COLO668 (cell line): ENCODE data around the gene CCPG1.
"Not testable (repeated sequence)": the region's sequence is repeated elsewhere in the genome, so short reads cannot be mapped to it uniquely, and the experiment has no call there.

ENCODE experiments used
- DNase-seq: peaks from one replicate; lab custom pipeline; 2025; ENCODE audit not compliant: unreplicated experiment; lab: John Stamatoyannopoulos, UW

The CCPG1 gene, protein sequence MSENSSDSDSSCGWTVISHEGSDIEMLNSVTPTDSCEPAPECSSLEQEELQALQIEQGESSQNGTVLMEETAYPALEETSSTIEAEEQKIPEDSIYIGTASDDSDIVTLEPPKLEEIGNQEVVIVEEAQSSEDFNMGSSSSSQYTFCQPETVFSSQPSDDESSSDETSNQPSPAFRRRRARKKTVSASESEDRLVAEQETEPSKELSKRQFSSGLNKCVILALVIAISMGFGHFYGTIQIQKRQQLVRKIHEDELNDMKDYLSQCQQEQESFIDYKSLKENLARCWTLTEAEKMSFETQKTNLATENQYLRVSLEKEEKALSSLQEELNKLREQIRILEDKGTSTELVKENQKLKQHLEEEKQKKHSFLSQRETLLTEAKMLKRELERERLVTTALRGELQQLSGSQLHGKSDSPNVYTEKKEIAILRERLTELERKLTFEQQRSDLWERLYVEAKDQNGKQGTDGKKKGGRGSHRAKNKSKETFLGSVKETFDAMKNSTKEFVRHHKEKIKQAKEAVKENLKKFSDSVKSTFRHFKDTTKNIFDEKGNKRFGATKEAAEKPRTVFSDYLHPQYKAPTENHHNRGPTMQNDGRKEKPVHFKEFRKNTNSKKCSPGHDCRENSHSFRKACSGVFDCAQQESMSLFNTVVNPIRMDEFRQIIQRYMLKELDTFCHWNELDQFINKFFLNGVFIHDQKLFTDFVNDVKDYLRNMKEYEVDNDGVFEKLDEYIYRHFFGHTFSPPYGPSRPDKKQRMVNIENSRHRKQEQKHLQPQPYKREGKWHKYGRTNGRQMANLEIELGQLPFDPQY

GRCh38 chr15:55408012-55408928, at the start of gene CCPG1, which contains the start of gene PIERCE2:
Gene CCPG1 (minus strand): TSS chr15:55408359. CDS start chr15:55389424, 18,935 bp downstream.
Gene PIERCE2 (plus strand): TSS chr15:55408495. CDS start chr15:55408769, 274 bp downstream.
- DNase-seq: peak; percentile 95

GRCh38 chr15:55457401-55458022, 49.4 kb upstream of the CCPG1 start:
- peak; percentile 76 for DNase-seq

DNA sequence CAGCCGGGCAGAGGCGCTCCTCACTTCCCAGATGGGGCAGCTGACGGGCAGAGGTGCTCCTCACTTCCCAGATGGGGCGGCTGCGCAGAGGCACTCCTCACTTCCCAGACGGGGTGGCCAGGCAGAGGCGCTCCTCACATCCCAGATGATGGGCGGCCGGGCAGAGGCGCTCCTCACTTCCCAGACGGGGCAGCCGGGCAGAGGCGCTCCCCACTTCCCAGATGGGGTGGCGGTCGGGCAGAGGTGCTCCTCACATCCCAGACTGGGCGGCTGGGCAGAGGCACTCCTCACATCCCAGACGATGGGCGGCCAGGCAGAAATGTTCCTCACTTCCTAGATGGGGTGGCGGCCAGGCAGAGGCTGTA, 38.9 kb upstream of the CCPG1 start:
- not testable (repeated sequence) for DNase-seq

DNA sequence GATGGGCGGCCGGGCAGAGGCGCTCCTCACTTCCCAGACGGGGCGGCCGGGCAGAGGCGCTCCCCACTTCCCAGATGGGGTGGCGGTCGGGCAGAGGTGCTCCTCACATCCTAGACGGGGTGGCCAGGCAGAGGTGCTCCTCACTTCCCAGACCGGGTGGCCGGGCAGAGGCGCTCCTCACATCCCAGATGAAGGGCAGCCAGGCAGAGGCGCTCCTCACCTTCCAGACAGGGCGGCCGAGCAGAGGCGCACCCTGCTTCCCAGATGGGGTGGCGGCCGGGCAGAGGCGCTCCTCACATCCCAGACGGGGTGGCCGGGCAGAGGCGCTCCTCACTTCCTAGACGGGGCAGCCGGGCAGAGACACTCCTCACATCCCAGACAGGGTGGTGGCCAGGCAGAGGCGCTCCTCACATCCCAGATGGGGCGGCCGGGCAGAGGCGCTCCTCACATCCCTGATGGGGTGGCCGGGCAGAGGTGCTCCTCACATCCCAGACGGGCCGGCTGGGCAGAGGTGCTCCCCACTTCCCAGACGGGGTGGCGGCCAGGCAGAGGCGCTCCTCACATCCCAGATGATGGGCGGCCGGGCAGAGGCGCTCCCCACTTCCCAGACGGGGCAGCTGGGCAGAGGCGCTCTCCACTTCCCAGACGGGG, 38.3 kb upstream of the CCPG1 start:
- DNase-seq: not testable (repeated sequence)

GRCh38 chr15:55445936-55446335, 37.8 kb upstream of the CCPG1 start:
- not testable (repeated sequence) for DNase-seq

- DNase-seq: not testable (repeated sequence)
Measured at GRCh38 chr15:55443141-55443540, 35.0 kb upstream of the CCPG1 start.

GRCh38 chr15:55434989-55435825, 27.0 kb upstream of the CCPG1 start:
- no peak for DNase-seq

GRCh38 chr15:55422089-55422488, 13.9 kb upstream of the CCPG1 start:
- DNase-seq: no peak

GRCh38 chr15:55420171-55420866, 12.2 kb upstream of the CCPG1 start:
- no peak for DNase-seq

GRCh38 chr15:55417678-55418077, 9.5 kb upstream of the CCPG1 start:
- DNase-seq: not testable (repeated sequence)

DNA sequence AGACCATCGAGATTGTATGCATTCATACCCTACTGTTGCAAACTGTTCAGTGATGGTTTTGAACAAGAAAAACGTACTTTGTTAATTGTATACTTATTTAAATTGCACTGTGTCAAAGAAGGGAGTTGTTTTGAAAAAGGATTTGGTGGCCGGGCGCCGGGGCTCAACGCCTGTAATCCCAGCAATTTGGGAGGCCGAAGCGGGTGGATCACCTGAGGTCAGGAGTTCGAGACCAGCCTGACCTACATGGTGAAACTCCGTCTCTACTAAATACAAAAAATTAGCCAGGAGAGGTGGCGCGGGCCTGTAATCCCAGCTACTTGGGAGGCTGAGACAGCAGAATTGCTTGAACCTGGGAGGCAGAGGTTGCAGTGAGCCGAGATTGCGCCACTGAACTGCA, 817 bp upstream of the CCPG1 start:
- DNase-seq: not testable (repeated sequence)

DNA sequence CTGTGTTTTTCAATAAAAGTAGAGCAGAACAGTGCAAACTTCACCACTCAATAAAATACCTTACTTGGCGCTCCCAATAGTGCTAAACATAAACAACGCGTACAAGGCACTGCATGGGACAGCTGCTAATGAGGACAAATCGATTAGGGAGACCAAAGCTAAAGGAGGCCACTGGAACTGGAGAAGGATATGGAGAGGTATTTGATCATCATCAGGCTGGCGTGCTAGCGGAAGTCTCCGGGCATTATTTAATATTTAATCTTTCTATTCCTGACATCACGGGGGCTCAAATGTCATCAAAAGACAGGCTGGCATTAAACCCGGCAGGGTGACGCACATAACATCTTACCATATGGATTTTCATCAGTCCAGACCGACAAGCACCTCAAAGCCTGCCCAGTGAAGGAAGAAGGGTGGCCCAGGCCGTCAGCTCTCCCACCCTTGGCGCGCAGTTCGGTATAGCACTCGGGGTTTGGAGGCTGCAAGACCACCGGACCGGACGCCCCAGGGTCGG, 604 bp downstream of the CCPG1 start:
- peak; percentile 56 for DNase-seq

DNA sequence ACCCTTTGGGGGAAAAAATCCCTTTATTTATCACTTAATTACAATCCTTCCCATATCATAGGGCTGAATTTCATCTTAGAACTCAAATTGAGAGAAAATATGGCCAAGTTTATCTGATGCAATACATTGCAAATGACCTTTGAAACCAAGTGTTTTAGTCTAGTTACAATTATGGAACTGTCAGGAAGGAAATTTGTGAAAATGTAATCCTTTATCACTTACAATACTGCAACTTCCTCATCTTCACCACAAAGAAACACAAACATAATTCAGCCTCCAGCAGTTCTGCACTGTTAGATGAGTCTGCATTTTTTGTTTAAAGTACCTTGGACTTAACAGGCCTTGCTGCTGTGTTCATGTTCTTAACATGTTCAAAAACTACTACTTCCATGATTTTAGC, 4.6 kb downstream of the CCPG1 start:
- DNase-seq: no peak

GRCh38 chr15:55402707-55403106, 5.5 kb downstream of the CCPG1 start:
- no peak for DNase-seq

DNA sequence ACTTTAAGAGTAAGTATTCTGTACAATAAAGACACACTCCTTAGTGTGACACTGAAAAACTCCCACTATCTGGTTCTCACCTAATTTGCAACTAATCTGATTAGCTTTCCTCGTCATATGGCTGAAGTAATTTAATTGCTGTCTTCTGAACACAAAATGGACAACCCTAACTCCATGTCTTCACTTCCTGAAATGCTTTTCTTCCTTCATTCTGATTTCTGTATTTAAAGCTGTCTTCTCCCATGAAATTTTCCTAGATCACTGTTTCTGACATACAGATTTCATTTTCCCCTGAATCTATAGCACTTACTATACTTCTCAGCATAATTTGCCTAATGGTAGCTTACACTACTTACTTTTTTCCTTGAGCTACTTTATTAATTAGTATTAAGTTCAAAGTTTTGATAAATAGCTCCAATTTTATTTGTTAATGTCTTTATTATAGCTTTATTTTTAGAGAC, 6.3 kb downstream of the CCPG1 start:
- no peak for DNase-seq

GRCh38 chr15:55400050-55400449, 8.1 kb downstream of the CCPG1 start:
- not testable (repeated sequence) for DNase-seq

- no peak for DNase-seq
Measured at GRCh38 chr15:55398243-55398642, 9.9 kb downstream of the CCPG1 start.

DNA sequence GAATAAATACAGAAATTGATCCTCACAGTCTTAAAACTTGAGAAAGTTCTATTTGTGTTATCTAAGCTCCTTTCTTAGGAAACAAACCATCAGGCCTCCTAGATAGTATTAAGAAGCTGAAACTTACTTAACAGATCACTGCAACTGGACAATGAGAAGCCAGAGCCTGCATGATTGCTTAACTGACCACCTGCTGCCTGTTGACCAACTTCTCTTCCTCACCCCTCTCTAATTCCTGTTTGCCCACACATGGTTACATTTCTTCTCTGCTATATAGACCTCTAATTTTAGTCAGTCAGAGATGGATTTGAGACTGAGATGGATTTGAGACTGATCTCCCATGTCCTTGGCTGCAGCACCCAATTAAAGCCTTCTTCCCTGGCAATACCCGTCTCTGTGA, 13.5 kb downstream of the CCPG1 start:
- DNase-seq: no peak
